Adipocyte (in vitro differentiated cells): ENCODE data around the gene PIK3R5.

ENCODE experiments used
- DNase-seq: peaks from one replicate; pipeline ENCODE4 v3.0.0-alpha.2; 2015; ENCODE audit warnings: low read depth
- H3K27me3 ChIP-seq: replicated peaks from 2 replicates; pipeline ENCODE4 v1.7.0; 2013; ENCODE audit warnings: mild to moderate bottlenecking, low read length, moderate library complexity; ENCODE audit not compliant: control insufficient read depth, insufficient read depth
- H3K36me3 ChIP-seq: 2 replicates; pipeline ENCODE4 v1.7.0; 2013; ENCODE audit warnings: low read length, mild to moderate bottlenecking, moderate library complexity; ENCODE audit not compliant: control insufficient read depth, insufficient read depth, severe bottlenecking
- H3K4me1 ChIP-seq: 2 replicates; pipeline ENCODE4 v1.7.0; 2013; ENCODE audit warnings: mild to moderate bottlenecking, low read length, moderate library complexity; ENCODE audit not compliant: control insufficient read depth, insufficient read depth
- H3K4me3 ChIP-seq: 2 replicates; pipeline ENCODE4 v1.7.0; 2013; ENCODE audit warnings: mild to moderate bottlenecking, low read length, moderate library complexity
- H3K9ac ChIP-seq: 2 replicates; pipeline ENCODE4 v1.7.0; 2013; ENCODE audit warnings: mild to moderate bottlenecking, low read length, moderate library complexity
- H3K9me3 ChIP-seq: 2 replicates; pipeline ENCODE4 v1.7.0; 2013; ENCODE audit warnings: mild to moderate bottlenecking, low read length, moderate library complexity; ENCODE audit not compliant: control insufficient read depth

The PIK3R5 gene

GRCh38 chr17:8918807-8919465, 46.6 kb downstream of the PIK3R5 start:
- Histone ChIP-seq H3K9ac (no peak overlapping the region), H3K27me3 (no peaks in the 10 kb centered on the region), H3K36me3 (no peaks in the 10 kb centered on the region), H3K9me3 (peaks cover 10% of the 10 kb centered on the region), H3K4me3 (no peak overlapping the region), H3K4me1 (peaks cover 10% of the 10 kb centered on the region)
- no peak for DNase-seq

GRCh38 chr17:8916466-8916865, 49.0 kb downstream of the PIK3R5 start:
- Histone ChIP-seq H3K9ac (no peak overlapping the region), H3K36me3 (no peaks in the 10 kb centered on the region), H3K9me3 (peaks cover 10% of the 10 kb centered on the region), H3K4me1 (no peaks in the 10 kb centered on the region), H3K27me3 (peaks cover 8% of the 10 kb centered on the region), H3K4me3 (no peak overlapping the region)
- DNase-seq = no peak

- Histone ChIP-seq H3K27me3 (peaks cover 12% of the 10 kb centered on the region), H3K9ac (no peak overlapping the region), H3K4me1 (no peaks in the 10 kb centered on the region), H3K36me3 (no peaks in the 10 kb centered on the region), H3K9me3 (peaks cover 10% of the 10 kb centered on the region), H3K4me3 (no peak overlapping the region)
- no peak for DNase-seq
Observed at GRCh38 chr17:8914554-8914953, 51.0 kb downstream of the PIK3R5 start.

GRCh38 chr17:8913879-8914278, 51.6 kb downstream of the PIK3R5 start:
- H3K4me3 ChIP-seq = no peak overlapping the region
- H3K27me3 ChIP-seq = peaks cover 13% of the 10 kb centered on the region
- H3K4me1 ChIP-seq = no peaks in the 10 kb centered on the region
- no peak for DNase-seq
- peaks cover 7% of the 10 kb centered on the region for H3K9me3 ChIP-seq
- no peak overlapping the region for H3K9ac ChIP-seq
- no peaks in the 10 kb centered on the region for H3K36me3 ChIP-seq

- Histone ChIP-seq H3K9ac (no peak overlapping the region), H3K36me3 (no peaks in the 10 kb centered on the region), H3K4me1 (no peaks in the 10 kb centered on the region), H3K9me3 (peaks cover 3% of the 10 kb centered on the region), H3K4me3 (no peak overlapping the region), H3K27me3 (peaks cover 21% of the 10 kb centered on the region)
- no peak for DNase-seq
Observed at GRCh38 chr17:8913091-8913490, 52.4 kb downstream of the PIK3R5 start.

- H3K36me3 ChIP-seq = no peaks in the 10 kb centered on the region
- DNase-seq = no peak
- H3K4me3 ChIP-seq = no peak overlapping the region
- H3K9ac ChIP-seq = no peak overlapping the region
- H3K9me3 ChIP-seq = no peaks in the 10 kb centered on the region
- peaks cover 25% of the 10 kb centered on the region for H3K27me3 ChIP-seq
- no peaks in the 10 kb centered on the region for H3K4me1 ChIP-seq
Observed at GRCh38 chr17:8912084-8912981, 53.2 kb downstream of the PIK3R5 start.

- no peak for DNase-seq
- Histone ChIP-seq H3K27me3 (peaks cover 25% of the 10 kb centered on the region), H3K36me3 (no peaks in the 10 kb centered on the region), H3K4me1 (no peaks in the 10 kb centered on the region), H3K9me3 (no peaks in the 10 kb centered on the region), H3K9ac (no peak overlapping the region), H3K4me3 (no peak overlapping the region)
Observed at GRCh38 chr17:8910969-8911604, 54.4 kb downstream of the PIK3R5 start.

GRCh38 chr17:8909586-8910270, 55.8 kb downstream of the PIK3R5 start:
- peaks cover 33% of the 10 kb centered on the region for H3K27me3 ChIP-seq
- H3K9me3 ChIP-seq = peaks cover 3% of the 10 kb centered on the region
- H3K4me1 ChIP-seq = no peaks in the 10 kb centered on the region
- no peak overlapping the region for H3K4me3 ChIP-seq
- no peak for DNase-seq
- no peak overlapping the region for H3K9ac ChIP-seq
- H3K36me3 ChIP-seq = no peaks in the 10 kb centered on the region

GRCh38 chr17:8905331-8905730, 60.2 kb downstream of the PIK3R5 start:
- peaks cover 3% of the 10 kb centered on the region for H3K9me3 ChIP-seq
- H3K27me3 ChIP-seq = peaks cover 32% of the 10 kb centered on the region
- H3K4me3 ChIP-seq = no peak overlapping the region
- H3K4me1 ChIP-seq = no peaks in the 10 kb centered on the region
- DNase-seq = no peak
- H3K9ac ChIP-seq = no peak overlapping the region
- no peaks in the 10 kb centered on the region for H3K36me3 ChIP-seq

- Histone ChIP-seq H3K9me3 (peaks cover 3% of the 10 kb centered on the region), H3K27me3 (peaks cover 32% of the 10 kb centered on the region), H3K9ac (no peak overlapping the region), H3K4me3 (no peak overlapping the region), H3K4me1 (no peaks in the 10 kb centered on the region), H3K36me3 (no peaks in the 10 kb centered on the region)
- no peak for DNase-seq
Observed at GRCh38 chr17:8904686-8905085, 60.8 kb downstream of the PIK3R5 start.

- Histone ChIP-seq H3K36me3 (no peaks in the 10 kb centered on the region), H3K9ac (no peak overlapping the region), H3K4me1 (no peaks in the 10 kb centered on the region), H3K27me3 (peaks cover 36% of the 10 kb centered on the region), H3K4me3 (no peak overlapping the region), H3K9me3 (peaks cover 3% of the 10 kb centered on the region)
- DNase-seq = no peak
Observed at GRCh38 chr17:8904201-8904600, 61.3 kb downstream of the PIK3R5 start.
